GM18511 (cell line): Measurements from ENCODE around the gene RTN1.
"Not testable (repeated sequence)": the region's sequence is repeated elsewhere in the genome, so short reads cannot be mapped to it uniquely, and the experiment has no call there.

Experiments
- ATAC-seq: cut with Tn5 transposase; IDR thresholded peaks from one replicate; pipeline ENCODE4 v1.9.1; 2021; ENCODE audit warnings: mild to moderate bottlenecking, moderate library complexity; ENCODE audit not compliant: unreplicated experiment

Gene RTN1

DNA sequence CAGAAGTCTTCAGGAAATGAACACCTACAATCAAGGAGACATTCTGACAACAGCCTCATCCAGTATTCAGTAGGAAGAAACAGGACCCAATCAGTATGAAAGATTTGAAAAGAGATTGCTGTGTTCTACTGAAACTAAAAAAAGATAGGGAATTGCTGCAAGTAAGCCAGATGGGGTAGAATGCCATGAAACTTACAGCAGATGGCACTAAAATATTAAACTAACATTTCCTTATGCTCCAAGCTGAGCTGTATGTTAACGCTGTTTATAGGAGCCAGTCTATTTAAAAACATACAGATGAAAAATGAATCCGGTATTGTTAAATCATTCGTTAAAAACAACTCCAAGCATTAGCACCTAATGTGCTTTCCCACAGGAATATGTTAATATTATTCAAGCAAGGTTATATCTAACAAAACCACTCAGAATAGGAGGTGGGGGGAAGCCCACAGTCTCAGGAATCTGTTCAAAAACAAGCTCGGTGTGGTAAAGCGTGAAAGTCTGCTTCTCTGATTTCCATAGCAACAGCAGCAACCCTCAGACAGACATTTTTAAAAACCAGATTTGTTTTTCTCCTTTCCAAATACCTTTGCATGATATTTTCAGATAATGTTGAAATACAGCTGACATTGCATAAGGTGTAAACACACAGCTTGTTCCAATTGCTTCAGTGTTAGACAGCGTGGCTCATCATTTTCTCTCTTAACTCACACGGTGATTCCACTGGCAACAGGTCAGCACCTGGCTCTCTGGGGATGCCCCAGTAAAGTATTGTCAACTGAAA, 162.6 kb downstream of the RTN1 start:
- ATAC-seq = no peak

DNA sequence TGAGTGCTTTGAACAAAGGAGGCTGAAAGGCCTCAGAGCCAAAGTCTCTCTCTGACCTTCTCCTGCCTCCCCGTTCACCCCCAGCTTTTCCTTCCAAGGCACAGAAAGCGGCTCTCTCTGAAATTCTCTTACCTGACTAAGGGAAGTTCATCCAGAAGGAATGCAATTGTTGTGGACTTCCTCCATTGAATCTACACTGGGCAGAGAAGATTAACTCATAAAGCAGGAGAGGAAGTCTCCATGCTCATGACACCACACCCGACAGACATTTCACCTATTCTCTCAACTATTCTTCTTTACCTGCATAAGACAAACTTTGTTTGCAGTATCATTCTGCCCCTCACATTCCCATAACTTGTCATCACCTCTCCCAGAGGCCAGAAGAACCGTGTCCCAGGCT, 164.7 kb downstream of the RTN1 start:
- no peak for ATAC-seq

DNA sequence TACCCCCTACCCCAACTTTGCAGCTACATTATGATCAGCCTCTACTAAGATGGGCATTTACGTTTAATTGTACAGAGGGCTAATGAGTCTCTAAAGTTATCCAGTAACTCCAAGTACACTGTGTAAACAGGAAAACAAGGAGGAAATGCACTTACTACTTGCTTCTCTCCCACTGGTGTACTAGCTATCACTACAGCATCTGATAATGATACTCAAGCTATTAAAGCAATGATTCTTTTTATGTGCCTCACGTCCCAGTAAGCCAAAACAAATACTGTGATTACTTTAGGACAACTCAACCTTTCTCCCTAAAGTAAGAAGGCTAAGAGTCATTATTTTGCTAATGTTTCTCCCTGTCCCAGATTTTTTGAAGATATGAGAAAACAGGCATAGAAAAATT, 165.3 kb downstream of the RTN1 start:
- ATAC-seq = no peak

DNA sequence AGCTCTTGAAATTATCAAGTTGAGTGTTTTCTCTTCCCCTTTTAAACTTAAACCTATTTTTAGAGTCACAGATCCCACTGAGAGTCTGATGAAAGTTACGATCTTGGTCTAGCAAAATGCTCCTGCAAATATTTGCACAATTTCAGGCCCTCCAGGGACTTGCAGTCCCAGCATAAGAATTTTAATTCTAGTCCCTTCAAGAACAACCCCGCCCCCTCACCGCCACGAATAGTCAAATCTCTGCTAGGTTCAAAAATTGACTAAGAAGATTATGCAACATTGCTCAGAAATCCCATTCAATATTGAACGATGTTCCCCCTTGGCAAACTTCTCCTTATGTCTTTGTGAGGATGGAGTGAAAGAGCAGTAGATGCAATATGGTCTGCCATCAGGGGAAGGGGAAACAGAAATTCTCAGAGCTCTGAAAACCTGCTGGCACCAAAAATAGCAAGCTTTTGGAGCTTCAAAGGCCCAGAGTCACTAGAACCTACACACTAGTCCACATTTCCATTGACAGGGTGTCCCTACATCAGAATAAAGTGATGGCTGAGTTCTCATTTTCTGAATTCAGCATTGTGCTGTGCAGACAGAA, 166.4 kb downstream of the RTN1 start:
- no peak for ATAC-seq

DNA sequence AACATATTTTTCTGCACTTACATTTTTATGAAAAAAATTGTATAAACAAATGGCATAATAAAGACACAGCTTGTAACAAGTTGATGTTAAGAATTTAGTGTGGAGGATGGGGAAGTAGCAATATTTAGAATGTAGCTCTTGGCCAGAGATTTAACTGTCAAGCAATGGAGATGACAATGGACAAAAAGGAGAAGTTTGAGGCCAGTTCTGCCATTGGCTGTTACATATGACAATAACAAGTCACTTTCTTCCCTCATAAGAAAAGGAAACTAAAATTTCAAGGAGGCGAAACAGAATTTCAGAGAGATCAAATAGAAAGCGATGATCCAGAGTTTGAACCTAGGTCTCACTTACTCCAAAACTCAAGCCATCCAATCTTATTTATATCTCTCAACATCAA, 171.1 kb downstream of the RTN1 start:
- no peak for ATAC-seq

DNA sequence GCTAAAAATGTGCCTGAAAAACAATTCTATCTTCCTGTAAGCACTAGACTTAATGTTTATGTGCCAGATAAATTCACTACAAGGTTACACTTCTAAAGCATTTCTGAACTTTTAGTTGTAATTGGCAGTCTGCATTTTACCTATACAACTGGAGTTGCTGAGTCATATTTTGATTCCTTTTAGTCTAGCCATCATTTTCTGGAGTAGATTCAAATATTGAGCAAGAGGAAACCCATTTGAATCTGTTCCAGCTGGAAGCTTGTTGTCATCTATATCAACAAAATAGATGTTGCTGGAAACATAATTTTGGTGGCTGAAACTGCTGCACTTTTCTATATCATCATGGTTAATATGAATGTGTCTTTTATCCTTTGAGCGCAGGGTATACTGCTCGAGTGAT, 171.8 kb downstream of the RTN1 start:
- ATAC-seq = no peak

DNA sequence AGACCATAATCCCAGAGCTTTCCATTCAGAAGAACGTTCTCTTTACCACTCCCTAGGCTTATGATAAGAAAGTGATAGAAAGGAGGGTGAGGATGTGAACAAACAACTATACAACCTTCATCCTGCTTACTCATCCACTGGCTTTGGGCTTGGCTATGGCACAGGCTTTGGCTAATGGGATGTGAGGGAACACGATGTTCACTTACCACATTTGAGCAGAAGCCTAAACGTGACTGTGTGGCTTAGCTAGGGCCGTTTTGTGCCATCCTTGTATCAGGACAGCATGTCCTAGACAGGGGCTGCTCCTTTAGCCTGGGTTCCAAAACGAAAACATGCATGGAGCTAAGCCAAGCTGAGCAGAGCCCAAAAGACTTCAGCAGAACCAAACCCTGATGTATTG, 175.4 kb downstream of the RTN1 start:
- no peak for ATAC-seq

DNA sequence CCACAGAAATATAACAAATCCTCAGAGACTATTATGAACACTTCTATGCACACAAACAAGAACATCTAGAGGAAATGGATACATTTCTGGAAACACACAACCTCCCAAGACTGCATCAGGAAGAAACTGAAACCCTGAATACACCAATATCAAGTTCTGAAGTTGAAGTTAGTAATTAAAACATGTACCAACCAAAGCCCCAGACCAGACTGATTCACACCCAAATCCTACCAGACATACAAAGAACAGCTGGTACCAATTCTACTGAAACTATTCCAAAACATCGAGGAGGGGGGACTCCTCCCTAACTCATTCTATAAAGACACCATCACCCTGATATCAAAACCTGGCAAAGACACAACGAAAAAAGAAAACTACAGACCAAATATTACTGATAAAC, 179.3 kb downstream of the RTN1 start:
- no peak for ATAC-seq

DNA sequence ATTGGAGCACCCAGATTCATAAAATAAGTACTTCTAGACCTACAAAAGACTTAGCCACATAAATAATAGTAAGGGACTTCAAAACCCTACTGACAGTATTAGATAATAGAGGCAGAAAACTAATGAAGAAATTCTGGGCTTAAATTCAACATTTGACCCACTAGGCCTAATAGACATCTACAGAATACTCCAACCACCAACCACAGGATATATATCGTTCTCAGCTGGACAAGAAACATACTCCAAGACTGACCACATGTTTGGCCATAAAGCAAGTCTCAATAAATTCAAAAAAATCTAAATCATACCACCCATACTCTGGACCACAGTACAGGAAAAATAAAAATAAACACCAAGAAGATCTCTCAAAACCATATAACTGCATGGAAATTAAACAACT, 180.2 kb downstream of the RTN1 start:
- no peak for ATAC-seq

DNA sequence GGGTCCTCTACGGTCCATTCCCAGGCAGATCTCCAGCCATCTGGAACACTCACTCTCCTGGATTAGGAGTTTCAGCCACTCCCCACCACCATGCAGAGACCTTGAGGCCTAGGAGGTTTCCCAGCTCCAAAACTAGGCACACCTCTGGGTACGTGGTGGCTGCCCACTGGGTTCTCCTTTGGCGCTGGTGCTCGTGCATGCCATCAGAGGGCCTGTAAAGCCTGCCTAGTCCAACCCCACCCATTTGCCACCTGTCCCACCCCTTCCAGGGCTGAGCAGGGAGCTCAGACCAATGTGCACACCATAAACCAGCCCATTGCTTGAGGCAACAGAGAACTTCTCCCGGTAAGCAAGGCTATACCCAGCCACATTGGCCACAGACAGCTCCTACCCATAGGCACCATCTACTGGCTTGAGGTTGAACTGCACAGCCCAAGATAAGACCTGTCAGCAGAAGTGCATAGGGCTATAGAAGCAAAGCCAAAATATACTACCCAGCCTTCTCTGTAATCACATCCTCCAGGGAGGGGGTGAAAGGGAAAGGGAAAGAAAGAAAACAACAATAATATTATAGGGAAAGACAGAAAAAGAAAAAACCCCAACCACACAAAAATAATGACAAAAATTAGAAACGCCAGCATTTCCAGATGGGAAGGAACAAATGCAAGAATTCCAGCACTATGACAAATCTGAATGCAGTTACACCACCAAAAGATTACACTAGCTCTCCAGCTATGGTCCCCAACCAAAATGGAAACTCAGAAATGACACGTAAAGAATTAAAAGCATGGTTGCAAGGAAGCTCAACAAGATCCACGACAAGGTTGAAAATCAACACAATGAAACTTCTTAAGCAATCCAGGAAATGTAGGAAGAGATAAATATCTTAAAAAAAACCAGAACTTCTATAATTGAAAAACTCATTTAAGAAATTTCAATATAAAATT, 182.1 kb downstream of the RTN1 start:
- peak; percentile 98 for ATAC-seq

DNA sequence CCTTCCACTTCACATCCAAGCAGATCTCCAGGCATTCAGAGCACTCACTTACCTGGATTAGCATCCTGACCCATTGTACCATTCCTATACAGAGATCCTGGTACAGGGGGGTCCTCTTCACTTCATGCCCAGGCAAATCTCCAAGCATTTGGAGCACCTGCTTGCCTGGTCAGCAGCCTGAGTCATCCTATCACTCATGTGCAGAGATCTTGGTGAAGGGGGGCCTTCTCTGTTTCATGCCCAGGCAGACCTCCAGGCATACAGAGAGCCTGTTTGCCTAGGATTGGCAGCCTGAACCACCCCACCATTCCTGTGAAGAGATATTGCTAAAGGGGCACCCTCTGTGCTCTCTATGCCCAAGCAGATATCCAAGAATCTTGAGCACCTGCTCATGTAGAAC, 182.9 kb downstream of the RTN1 start:
- no peak for ATAC-seq

DNA sequence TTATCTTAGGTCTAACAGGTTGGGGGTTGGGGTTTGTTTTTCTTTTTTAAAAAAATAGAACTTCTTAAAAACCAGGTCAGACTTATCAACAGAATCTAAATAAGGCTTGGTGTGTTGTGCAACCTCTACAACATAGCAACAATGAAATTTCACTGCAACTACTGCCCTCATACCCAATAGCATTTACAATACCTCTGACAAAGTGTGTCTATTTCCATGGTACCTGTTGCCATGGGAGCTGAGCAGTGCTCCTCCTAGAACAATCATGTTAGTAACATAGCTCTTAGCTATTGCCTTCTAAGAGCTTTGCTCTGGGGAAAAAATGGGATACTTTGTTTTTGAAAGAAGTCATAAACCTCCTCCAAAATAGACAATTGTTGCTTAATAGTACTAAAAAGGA, 190.7 kb downstream of the RTN1 start:
- no peak for ATAC-seq

DNA sequence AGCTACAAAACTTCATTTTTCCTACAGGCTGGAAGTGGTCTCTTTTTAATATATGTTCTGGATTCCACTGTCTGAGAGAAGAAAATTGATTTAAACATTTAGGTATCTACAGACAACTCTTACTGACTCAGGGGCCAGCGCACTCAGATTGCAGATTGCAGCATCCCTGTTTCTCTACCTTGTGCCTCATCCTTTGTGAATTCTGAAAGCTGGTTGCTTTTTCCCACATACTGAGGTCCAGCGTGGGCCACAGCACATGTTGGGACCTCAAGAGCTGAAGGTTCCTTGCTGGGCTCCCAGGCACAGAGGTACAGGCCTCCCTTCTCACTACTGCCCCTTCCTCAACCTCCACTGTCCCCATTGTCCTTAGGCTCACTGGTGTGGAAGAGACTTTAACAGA, 192.2 kb downstream of the RTN1 start:
- no peak for ATAC-seq

DNA sequence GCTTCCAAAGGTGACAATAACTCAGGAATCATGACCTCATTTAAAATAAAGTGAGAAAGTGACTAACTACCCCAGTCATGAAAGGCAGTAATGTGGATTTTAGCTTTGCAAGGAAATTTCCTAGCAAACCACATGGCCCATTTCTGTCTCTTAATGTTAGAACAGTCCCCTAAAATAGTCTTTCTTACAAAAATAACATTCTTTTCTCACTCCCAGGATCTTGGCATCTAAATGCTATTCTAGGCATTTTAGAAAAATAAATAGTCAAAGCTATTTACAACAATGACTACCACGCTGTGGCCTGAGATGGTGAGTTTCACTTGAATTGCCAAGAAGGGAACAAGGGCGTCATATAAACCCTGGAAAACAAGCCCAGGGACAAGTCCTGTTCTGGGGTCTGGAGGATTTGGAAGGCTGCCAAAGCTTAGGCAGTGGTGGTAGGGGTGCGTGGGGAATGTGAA, 192.8 kb downstream of the RTN1 start:
- ATAC-seq = no peak

DNA sequence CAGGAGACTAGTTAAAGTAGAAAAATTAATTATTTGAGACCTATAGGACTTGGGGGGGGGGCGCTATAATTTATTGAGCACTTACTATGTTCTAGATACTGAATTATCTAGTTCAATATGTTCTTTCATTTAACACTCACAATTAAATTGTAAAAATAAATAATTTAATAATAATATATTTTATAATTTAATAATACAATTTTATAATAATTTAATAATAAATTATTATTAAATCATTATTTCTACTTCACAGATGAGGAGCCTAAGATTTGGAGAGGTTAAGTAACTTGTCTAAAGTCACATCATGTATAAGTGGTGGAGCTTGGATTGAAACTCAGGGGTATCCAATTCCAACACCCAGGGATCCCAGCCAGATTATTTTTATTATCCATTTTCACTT, 195.2 kb downstream of the RTN1 start:
- no peak for ATAC-seq

DNA sequence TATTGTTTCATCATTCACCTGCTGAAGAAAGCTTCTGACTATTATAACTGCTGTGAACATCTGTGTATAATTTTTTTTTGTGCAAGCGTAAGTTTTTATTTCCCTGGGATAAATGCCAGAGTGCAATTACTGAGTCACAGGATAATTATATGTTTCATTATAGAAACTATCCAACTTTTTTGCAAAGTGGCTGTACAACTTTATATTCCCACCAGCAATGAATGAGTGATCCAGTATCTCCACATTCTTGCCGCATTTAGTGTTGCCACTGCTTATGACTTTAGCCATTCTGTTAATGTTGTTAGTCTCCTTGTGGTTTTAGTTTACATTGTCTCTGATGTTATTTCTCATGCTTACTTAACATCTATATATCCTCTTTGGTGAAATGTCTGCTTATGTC, 205.8 kb downstream of the RTN1 start:
- ATAC-seq = no peak

DNA sequence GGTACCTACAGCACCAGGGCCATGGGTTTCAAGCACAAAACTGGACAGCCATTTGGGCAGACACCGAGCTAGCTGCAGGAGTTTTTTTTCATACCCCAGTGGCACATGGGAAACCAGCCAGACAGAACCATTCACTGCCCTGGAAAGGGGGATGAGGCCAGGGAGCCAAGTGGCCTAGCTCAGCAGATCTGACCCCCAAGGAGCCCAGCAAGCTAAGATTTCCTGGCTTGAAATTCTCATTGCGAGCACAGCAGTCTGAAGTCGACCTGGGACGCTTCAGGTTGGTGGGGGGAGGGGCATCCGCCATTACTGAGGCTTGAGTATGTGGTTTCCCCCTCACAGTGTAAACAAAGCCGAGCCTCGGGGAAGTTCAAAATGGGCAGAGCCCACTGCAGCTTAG, 212.8 kb downstream of the RTN1 start:
- no peak for ATAC-seq

DNA sequence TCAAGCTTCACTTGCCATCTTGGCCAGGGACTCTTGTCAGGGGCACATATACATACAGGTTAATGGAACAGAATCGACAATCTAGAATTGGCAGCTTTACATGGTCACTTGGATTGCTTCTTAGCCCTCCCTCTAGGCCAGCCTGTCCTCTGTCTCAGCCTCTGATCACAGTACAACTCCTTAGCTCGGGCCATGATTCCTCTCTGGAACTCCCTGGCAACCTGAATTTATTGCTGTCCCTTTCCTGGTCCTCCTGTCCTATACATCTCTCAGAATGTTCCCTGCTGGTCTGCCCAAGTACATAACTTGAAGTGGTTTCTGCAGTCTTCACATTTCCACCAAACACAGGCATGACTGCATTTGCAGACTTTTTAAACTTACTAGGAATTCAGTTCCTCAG, 214.1 kb downstream of the RTN1 start:
- ATAC-seq = no peak

DNA sequence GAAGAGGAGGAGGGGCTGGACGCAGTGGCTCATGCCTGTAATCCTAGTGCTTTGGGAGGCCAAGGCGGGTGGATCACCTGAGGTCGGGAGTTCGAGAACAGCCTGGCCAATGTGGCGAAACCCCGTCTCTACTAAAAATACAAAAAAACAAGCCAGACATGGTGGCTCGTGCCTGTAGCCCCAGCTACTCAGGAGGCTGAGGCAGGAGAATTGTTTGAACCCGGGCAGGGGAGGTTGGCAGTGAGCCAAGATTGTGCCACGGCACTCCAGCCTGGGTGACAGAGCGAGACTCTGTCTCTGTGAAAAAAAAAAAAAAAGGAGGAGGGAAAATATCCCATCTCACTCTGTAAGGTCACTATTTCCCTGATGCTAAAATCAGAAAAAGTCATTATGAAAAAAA, 216.4 kb downstream of the RTN1 start:
- ATAC-seq = not testable (repeated sequence)

DNA sequence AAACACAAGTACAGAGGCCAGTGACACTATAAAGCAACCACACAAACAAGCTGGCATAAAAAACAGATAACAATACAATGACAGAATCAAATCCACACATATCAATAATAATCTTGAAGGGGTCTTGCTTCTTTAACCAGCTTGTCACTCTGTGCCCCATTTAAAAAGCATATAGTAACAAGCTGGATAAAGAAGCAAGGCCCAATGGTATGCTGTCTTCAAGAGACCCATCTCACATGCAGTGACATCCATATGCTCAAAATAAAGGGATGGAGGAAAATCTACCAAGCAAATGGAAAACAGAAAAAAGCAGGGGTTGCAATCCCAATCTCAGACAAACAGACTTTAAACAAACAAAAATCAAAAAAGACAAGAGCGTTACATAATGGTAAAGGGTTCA, 223.7 kb downstream of the RTN1 start:
- not testable (repeated sequence) for ATAC-seq

DNA sequence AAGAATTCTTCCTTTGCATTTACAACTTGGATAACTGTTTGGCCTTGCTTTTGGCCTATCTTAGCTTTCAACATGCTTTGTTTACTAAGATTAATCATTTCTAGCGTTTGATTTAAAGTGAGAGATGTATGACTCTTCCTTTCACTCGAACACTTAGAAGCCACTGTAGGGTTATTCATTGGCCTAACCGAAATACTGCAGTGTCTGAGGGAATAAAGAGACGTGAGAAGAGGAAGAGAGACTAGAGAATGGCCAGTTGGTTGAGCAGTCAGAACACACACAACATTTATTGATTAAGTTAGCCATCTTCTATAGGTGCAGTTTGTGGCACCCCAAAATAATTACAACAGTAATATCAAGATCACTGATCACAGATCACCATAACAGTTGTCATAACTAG, 231.7 kb downstream of the RTN1 start:
- ATAC-seq = peak; percentile 89

DNA sequence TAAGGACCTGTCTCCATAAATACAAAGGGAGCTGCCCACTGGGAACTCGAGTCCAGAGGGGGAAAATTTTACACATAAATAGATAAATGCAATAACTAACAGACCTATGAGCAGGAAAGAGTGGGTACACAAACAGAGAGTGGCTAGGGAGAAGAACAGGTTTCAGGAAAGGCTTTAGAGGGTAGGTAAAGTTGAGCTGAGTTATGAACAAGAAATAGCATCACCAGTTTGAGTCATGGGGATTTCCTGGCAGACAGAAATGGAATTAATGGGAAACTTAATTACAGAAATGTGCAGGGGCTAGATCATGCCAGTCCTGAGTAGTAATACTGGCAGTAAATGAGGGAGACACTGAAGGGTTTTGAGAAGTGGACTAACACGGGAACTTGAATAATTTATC, 236.0 kb downstream of the RTN1 start:
- ATAC-seq = no peak
